PC-9 (cell line): ENCODE data around the gene SGO2.

Experiments used
- CTCF ChIP-seq: fragments of 200-600 bp; sonication (generic); conservative IDR thresholded peaks from 2 replicates; pipeline ENCODE4 v1.6.1; 2017; ENCODE audit warnings: mixed run types, antibody characterized with exemption, mild to moderate bottlenecking, moderate library complexity
- EZH2 ChIP-seq: fragments of 200-600 bp; sonication (generic); IDR thresholded peaks from 2 replicates; pipeline ENCODE4 v1.8.0; 2017; ENCODE audit warnings: antibody characterized with exemption, low read depth

DNA sequence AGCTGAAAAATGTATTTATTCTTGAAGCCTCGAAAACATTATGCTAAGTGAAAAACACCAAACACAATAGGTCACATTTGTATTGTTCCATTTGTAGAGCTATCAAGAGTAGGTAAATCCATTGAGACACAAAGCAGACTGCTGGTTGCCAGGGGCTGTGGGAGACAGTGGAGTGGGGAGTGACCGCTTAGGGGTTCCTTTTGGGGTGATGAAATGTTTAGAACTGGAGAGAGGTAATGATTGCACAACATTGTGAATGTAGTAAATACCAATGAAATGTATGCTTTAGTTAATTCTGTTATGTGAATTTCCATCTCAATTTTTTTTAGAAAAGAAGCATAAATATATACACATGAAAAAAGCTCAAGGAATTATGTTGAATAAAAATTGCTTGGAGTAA, 32.0 kb upstream of the SGO2 start:
- TF ChIP-seq CTCF: no peak
- no peak for TF ChIP-seq EZH2
